ENCODE results near the gene BFSP2. TPM values are rescaled to one million over a fixed set of nuclear protein-coding genes. Genes with fewer than 3 reads are reported as not detected.
"Not testable (repeated sequence)": the region's sequence is repeated elsewhere in the genome, so short reads cannot be mapped to it uniquely, and the experiment has no call there.

BFSP2 gene
- total RNA-seq, 1 donor from 2014 or later: not detected

DNA sequence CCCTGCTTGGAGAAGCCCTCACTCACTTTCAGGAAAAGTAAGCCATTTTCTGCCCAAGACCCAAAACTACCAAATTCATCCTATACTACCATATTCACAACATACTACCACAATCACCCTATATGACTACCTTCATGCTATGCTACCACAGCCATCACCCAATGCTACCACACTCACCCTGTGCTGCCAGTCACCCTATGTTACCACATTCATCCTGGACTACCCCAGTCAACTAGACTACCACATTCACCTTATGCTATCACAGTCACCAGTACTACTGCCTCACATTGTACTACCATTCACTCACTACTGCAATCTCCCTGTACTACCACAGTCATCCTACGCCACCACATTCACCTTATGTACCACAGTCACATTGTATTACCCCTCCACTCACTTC lies 115.3 kb downstream of the BFSP2 start:
- Mint-ChIP-seq H3K4me1 (ENCODE audit: low read depth, unreplicated experiment) (no peaks in the 10 kb centered on the region), H3K27me3 (ENCODE audit: unreplicated experiment) (no peaks in the 10 kb centered on the region), H3K36me3 (ENCODE audit: unreplicated experiment) (no peaks in the 10 kb centered on the region), H3K9me3 (ENCODE audit: unreplicated experiment) (no peaks in the 10 kb centered on the region), H3K4me3 (ENCODE audit: unreplicated experiment) (no peak overlapping the region), H3K27ac (ENCODE audit: unreplicated experiment) (no peak overlapping the region)
- DNase-seq: no peak
- TF ChIP-seq, protein P1, sequence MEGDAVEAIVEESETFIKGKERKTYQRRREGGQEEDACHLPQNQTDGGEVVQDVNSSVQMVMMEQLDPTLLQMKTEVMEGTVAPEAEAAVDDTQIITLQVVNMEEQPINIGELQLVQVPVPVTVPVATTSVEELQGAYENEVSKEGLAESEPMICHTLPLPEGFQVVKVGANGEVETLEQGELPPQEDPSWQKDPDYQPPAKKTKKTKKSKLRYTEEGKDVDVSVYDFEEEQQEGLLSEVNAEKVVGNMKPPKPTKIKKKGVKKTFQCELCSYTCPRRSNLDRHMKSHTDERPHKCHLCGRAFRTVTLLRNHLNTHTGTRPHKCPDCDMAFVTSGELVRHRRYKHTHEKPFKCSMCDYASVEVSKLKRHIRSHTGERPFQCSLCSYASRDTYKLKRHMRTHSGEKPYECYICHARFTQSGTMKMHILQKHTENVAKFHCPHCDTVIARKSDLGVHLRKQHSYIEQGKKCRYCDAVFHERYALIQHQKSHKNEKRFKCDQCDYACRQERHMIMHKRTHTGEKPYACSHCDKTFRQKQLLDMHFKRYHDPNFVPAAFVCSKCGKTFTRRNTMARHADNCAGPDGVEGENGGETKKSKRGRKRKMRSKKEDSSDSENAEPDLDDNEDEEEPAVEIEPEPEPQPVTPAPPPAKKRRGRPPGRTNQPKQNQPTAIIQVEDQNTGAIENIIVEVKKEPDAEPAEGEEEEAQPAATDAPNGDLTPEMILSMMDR (IDR thresholded peaks at IDR 0.05; ENCODE audit: partially characterized antibody, unreplicated experiment): no peak

DNA sequence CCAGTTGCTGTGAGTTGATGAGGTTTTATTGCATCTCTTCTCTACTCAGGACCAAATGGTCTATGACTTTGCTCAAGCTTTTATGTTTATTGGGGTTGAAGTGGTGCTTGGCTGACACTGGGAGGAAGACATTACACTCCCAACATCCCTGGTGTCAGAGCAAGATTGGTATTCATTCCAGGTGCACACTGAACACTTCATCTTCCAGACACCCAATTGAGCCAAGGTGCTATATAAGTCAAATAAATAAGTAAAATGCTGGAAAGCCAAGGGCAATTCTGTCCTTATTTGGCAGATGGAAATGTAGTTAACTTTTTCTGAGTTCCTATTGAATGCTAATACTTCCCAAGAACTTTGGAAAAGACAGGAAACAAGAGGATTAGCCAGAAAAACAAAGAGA lies 120.4 kb downstream of the BFSP2 start:
- no peaks in the 10 kb centered on the region for H3K27me3 Mint-ChIP-seq (ENCODE audit: unreplicated experiment)
- no peak overlapping the region for H3K27ac Mint-ChIP-seq (ENCODE audit: unreplicated experiment)
- no peaks in the 10 kb centered on the region for H3K9me3 Mint-ChIP-seq (ENCODE audit: unreplicated experiment)
- H3K4me3 Mint-ChIP-seq (ENCODE audit: unreplicated experiment): no peak overlapping the region
- no peak for DNase-seq
- H3K36me3 Mint-ChIP-seq (ENCODE audit: unreplicated experiment): no peaks in the 10 kb centered on the region
- no peaks in the 10 kb centered on the region for H3K4me1 Mint-ChIP-seq (ENCODE audit: low read depth, unreplicated experiment)
- TF ChIP-seq, protein P1 (IDR thresholded peaks at IDR 0.05; ENCODE audit: partially characterized antibody, unreplicated experiment): no peak

DNA sequence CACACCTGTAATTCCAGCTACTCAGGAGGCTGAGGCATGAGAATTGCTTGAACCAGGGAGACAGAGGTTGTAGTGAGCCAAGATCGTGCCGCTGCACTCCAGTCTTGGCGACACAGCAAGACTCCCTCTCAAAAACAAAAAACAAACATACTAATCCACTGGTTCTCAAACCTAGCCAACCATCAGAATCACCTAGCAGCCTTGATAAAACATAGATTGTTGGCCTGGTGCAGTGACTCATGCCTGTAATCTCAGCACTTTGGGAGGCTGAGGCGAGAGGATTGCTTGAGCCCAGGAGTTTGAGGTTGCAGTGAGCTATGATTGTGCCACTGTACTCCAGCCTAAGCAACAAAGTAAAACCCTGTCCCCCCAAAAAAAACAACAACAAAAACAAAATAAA lies 121.1 kb downstream of the BFSP2 start:
- not testable (repeated sequence) for DNase-seq; H3K4me3 Mint-ChIP-seq (ENCODE audit: unreplicated experiment); H3K9me3 Mint-ChIP-seq (ENCODE audit: unreplicated experiment); H3K4me1 Mint-ChIP-seq (ENCODE audit: low read depth, unreplicated experiment); H3K27ac Mint-ChIP-seq (ENCODE audit: unreplicated experiment); H3K27me3 Mint-ChIP-seq (ENCODE audit: unreplicated experiment); H3K36me3 Mint-ChIP-seq (ENCODE audit: unreplicated experiment)

DNA sequence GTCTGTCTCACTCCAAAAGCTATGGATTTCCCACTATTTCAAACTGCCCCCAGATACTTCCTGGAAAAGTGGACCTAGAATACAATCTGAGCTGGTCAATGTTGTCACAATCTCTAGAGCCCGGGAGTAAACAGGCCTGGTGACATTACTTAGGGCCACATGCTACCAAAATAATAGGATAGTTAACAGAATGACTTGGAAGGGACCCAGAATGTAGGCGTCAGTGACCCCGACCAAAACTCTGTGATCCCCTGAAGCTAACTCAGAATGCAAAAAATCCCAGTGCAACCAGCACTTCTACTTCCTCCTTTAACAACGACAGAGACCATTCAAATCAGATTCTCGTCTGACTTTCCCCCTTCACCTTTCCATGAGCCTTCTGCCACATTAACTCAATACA lies 122.1 kb downstream of the BFSP2 start:
- no peaks in the 10 kb centered on the region for H3K9me3 Mint-ChIP-seq (ENCODE audit: unreplicated experiment)
- DNase-seq: no peak
- no peaks in the 10 kb centered on the region for H3K4me1 Mint-ChIP-seq (ENCODE audit: low read depth, unreplicated experiment)
- TF ChIP-seq, protein P1 (IDR thresholded peaks at IDR 0.05; ENCODE audit: partially characterized antibody, unreplicated experiment): no peak
- H3K36me3 Mint-ChIP-seq (ENCODE audit: unreplicated experiment): no peaks in the 10 kb centered on the region
- no peaks in the 10 kb centered on the region for H3K27me3 Mint-ChIP-seq (ENCODE audit: unreplicated experiment)
- no peak overlapping the region for H3K4me3 Mint-ChIP-seq (ENCODE audit: unreplicated experiment)
- no peak overlapping the region for H3K27ac Mint-ChIP-seq (ENCODE audit: unreplicated experiment)

DNA sequence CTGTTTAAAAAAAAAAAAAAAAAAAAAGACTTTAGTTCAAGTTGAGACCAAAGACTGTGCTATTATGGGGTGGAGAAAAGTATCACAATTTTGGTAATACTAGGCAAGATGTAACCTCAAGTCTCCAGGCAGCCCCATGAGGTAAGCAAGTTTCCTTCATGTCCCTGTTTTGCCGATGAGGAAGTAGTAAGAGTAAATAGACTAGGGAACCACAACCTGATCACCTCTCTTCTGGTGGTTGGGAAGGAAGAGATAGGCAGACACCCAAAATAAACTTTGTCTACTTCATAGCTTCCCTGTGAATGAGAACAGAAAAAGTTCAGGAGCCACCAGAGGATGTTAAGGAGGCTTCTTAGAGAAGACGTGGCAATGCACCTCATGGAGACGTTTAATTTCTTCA lies 123.9 kb downstream of the BFSP2 start:
- H3K9me3 Mint-ChIP-seq (ENCODE audit: unreplicated experiment); H3K27ac Mint-ChIP-seq (ENCODE audit: unreplicated experiment); DNase-seq; H3K4me1 Mint-ChIP-seq (ENCODE audit: low read depth, unreplicated experiment); H3K27me3 Mint-ChIP-seq (ENCODE audit: unreplicated experiment); H3K4me3 Mint-ChIP-seq (ENCODE audit: unreplicated experiment); H3K36me3 Mint-ChIP-seq (ENCODE audit: unreplicated experiment): not testable (repeated sequence)

Other genes starting within 250 kb of the BFSP2 start
- gene CDV3, start 173.6 kb downstream of the BFSP2 start, total RNA-seq (ENCODE audit: unreplicated experiment): 91.2 TPM

Measured in glutamatergic neuron (in vitro differentiated cells).